ENCODE data around the gene FIBP.

DNA sequence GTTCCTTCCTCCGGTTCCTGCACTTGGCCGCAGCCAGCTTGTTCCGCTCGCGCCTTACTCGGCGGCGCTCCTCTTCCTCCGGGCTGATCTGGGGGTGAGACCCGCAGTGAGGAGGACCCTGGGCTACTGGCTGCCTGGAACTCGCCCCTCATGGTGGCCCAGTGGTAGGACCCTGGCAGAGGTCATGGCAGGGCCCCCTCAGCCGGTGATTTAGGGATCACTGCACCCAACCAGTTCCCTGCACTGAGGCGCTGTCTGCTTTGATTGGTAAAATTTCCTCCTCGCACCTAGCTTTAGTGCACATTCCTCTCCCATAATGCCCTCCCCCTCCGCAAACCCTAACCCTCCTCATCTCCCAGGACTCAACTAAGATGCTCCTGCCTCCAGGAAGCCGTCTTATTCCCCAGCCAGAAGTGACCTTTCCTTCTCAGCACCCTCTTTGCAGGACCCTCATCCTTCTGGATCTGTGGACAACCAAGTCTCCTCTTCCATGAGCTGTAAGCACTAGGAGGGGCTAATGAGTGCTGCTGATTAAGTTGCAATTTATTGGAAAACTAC is 5.8 kb upstream of the FIBP start:
- TF ChIP-seq, protein P1, sequence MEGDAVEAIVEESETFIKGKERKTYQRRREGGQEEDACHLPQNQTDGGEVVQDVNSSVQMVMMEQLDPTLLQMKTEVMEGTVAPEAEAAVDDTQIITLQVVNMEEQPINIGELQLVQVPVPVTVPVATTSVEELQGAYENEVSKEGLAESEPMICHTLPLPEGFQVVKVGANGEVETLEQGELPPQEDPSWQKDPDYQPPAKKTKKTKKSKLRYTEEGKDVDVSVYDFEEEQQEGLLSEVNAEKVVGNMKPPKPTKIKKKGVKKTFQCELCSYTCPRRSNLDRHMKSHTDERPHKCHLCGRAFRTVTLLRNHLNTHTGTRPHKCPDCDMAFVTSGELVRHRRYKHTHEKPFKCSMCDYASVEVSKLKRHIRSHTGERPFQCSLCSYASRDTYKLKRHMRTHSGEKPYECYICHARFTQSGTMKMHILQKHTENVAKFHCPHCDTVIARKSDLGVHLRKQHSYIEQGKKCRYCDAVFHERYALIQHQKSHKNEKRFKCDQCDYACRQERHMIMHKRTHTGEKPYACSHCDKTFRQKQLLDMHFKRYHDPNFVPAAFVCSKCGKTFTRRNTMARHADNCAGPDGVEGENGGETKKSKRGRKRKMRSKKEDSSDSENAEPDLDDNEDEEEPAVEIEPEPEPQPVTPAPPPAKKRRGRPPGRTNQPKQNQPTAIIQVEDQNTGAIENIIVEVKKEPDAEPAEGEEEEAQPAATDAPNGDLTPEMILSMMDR (conservative IDR thresholded peaks at IDR 0.05) = no peak
- TF ChIP-seq EZH2 (IDR thresholded peaks at IDR 0.05; ENCODE audit: low read depth) = no peak

Measured in PC-9 (cell line).